Measurements from ENCODE around the gene TGFBR2. TPM values are rescaled to one million over a fixed set of nuclear protein-coding genes. Genes with fewer than 3 reads are reported as not detected.

The TGFBR2 gene
- total RNA-seq, 2 donors from 2014 or later, result 37.3 to 38.6 TPM

DNA sequence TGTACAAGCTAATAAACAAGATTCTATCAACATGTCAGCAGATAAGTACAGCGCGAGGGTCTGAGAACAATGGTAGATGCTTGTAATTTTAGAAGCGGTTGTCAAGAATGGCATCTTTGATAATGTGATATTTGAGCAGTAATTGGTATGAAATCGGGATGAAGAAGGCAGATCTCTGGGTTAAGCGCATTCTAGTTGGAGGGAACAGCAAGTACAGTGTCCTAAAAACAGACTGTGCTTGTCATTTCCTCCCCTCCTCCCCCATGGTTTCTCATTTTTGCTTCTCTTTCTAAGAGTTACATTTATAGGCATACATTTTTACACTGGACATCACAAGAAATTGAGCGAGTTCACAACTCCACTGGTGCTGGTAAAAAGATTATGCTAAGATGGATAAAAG lies 23.3 kb downstream of the TGFBR2 start:
- H3K36me3 Mint-ChIP-seq, result peaks cover 5% of the 10 kb centered on the region

DNA sequence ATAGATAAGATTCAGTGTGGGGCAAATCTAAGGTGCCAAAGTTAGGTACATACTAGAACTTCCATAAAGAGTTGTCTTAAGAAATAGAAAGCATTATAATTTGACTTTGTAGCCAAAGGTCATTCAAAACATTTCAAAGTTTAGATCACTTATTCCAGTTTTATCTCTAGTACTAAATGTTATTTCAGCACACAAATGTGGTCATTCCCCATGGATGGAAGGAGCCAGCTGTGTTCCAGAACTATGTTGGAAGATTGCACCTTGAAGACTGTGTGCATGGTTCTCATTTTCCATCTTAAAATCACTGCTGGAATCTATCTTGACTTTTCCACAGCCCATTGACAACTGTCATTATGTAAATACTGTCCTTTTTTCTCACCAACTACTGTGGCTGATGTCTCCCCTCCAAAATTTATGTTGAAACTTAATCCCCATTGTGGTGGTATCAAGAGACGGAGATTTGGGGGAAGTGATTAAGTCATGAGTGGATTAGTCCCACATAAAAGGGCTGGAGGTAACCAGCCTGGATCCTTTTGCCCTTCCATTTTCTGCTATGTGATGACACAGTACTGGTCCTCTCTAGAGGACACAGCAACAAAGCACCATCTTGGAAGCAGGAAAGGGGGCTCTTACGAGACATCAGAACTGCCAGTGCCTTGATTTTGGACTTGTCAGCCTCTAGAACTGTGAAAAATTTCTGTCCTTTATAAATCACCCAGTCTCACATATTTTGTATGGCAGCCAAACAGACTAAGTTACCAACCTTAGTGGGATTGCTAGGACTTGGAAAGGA lies 24.0 kb downstream of the TGFBR2 start:
- peaks cover 11% of the 10 kb centered on the region for H3K36me3 Mint-ChIP-seq

More for the DNA sequence above, 23.3 kb downstream of the TGFBR2 start:
- Mint-ChIP-seq H3K4me3 (peak overlapping the region; percentile 85), H3K4me1 (ENCODE audit: low read depth in 2 of 2) (peaks cover 60 to 73% of the 10 kb centered on the region in 2 donors), H3K9me3 (no peaks in the 10 kb centered on the region), H3K27ac (peak overlapping the region; percentile 80 to 99), H3K27me3 (no peaks in the 10 kb centered on the region)
- no peak for ATAC-seq
- no peak for DNase-seq (ENCODE audit: low spot score)

DNA sequence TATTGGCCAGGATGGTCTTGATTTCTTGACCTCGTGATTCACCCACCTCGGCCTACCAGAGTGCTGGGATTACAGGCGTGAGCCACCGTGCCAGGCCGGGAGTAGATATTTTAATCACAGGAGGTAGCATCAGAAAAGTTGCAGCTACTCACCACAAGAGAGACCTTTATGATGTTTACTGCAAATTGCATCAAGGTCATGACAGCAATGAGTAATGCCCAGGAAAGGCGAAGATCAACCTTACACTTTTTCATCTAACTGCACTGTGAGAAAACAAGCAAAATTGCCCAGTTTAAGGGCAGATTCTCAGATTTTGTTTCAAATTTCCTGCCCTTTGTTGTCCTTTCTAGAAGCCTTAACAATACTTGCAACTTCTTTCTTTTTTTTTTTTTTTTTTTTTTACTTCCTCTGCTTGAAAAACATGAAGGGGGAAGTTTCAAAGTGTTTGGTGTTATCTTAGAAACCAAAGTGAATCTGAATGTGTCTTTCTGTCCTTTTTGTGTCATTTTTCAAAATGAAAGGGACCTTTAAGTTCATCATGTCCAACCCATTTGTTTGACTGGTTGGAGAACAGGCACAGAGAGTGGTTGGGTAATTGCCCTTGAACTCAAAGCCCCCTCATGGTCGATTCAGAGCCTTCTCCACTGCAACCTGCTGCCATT lies 25.0 kb downstream of the TGFBR2 start:
- ATAC-seq (peak; percentile 89 to 93), DNase-seq (ENCODE audit: low spot score) (peak; percentile 79)
- peak overlapping the region; percentile 85 for H3K4me3 Mint-ChIP-seq
- H3K4me1 Mint-ChIP-seq (ENCODE audit: low read depth in 2 of 2), result peaks cover 65 to 80% of the 10 kb centered on the region in 2 donors
- H3K9me3 Mint-ChIP-seq, result no peaks in the 10 kb centered on the region
- no peaks in the 10 kb centered on the region for H3K27me3 Mint-ChIP-seq
- H3K36me3 Mint-ChIP-seq, result peaks cover 16% of the 10 kb centered on the region
- H3K27ac Mint-ChIP-seq, result peak overlapping the region; percentile 80 to 99

More for the DNA sequence above, 24.0 kb downstream of the TGFBR2 start:
- Mint-ChIP-seq H3K4me1 (ENCODE audit: low read depth in 2 of 2) (peaks cover 66 to 80% of the 10 kb centered on the region in 2 donors), H3K27me3 (no peaks in the 10 kb centered on the region), H3K9me3 (no peaks in the 10 kb centered on the region), H3K27ac (peak overlapping the region; percentile 80 to 99), H3K4me3 (peak overlapping the region; percentile 85)
- no peak for ATAC-seq
- no peak for DNase-seq (ENCODE audit: low spot score)

DNA sequence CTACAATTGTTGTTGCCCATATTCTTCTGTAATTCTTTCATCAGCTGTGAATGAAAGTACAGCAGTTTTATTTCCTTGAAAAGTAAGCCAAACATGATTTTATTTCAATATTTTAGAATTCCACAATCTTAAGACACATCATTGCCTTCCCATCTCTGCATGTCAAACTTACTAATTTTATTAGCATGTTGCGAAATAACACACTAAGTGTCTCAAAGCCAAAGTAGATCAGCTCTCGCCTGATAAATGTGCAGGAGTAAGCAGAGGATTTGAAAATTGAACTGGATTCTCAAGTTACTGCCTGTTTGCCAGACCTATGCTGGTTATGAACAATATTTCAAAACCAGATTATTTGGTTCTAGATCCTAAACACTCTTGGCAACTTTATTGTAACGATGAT lies 25.7 kb downstream of the TGFBR2 start:
- Mint-ChIP-seq H3K4me1 (ENCODE audit: low read depth in 2 of 2) (peaks cover 67 to 80% of the 10 kb centered on the region in 2 donors), H3K4me3 (peak overlapping the region; percentile 85), H3K27ac (peak overlapping the region; percentile 80 to 99), H3K36me3 (peaks cover 20% of the 10 kb centered on the region), H3K27me3 (no peaks in the 10 kb centered on the region), H3K9me3 (no peaks in the 10 kb centered on the region)
- DNase-seq (ENCODE audit: low spot score) (no peak), ATAC-seq (no peak)

DNA sequence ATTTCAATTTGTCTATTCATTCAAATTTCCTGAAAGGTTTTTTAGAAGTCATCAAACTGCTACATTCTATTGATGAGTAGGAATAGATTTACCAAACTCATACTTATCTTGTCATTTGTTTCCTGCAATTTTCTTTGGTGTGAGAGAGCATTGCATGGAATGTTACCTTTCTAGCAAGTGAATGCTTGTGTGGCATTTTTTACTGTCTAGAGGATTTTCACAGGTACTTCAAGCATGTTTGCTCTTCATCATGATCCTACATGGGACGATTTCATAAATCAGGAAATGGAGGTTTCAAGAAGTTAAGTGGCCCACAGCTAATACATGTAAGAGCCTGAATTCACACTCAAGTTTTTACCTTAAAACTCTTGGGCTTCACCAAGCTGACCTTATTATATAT lies 26.1 kb downstream of the TGFBR2 start:
- Mint-ChIP-seq H3K27ac (peak overlapping the region; percentile 80 to 99), H3K27me3 (no peaks in the 10 kb centered on the region), H3K9me3 (no peaks in the 10 kb centered on the region), H3K4me3 (peak overlapping the region; percentile 85), H3K4me1 (ENCODE audit: low read depth in 2 of 2) (peaks cover 70 to 81% of the 10 kb centered on the region in 2 donors), H3K36me3 (peaks cover 22% of the 10 kb centered on the region)
- no peak for DNase-seq (ENCODE audit: low spot score)
- no peak for ATAC-seq

DNA sequence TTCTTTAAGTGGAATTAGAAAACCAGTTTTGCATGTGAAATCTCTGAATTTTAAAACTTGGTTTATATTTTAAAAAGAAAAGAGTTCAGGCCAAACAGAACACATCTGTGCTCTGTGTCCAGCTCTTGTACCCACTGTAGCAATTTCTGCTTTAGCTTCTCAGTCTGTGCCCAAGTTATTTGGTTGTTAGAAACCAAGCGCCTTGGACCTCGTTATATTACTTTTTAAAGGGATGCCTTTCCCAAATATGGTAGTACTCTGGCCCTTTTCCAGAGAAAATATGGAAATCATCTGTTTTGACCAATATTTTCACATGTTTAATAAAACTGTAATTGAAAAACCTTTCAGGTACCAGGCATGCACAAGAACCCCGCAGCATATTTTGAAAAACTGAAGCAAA lies 27.3 kb downstream of the TGFBR2 start:
- Mint-ChIP-seq H3K4me1 (ENCODE audit: low read depth in 2 of 2) (peaks cover 77 to 86% of the 10 kb centered on the region in 2 donors), H3K36me3 (peaks cover 27% of the 10 kb centered on the region)

DNA sequence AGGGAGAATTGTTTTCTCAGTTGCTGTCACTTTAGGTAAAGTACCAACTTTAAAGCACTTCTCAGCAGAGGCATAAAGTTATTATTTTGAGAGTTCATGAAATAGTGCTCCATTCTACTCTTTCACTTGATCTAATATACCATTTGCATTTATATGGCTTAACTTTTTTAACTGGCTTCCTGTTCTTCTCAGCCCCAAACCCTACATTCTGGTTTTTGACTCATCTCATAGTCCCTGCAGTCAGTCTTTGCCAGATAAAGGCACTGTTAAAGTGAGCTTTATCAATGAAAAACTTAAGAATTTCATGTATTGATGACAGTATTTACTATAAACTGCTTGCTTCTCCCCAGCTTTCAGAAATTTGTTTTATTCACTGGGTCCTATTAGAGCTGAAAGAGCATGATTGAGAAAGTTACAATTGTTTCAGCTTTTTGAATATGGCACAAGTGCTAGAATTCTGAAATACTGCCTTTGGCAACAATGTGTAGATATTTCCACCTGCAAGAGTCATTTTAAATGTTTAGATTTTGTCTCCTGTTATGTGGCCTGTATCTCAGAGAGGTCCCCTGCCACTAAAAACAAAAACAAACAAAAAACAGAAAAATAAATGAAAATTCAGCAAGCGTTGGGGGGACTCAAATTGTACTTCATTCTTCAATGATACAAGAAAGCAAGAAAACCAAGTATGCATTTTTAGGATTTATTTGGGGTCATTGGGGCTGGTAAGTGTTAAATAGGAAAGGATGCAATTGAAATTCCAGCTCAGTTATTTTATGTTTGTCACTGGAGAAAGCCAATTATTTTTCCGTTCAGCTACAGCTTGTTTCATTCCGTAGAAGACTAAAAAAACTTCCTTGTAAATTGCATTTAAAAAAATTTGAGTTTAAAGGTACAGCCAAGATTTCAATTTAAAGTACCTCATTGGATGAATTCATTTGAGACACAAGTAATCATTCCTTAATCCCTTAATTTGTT lies 28.6 kb downstream of the TGFBR2 start:
- no peaks in the 10 kb centered on the region for H3K27me3 Mint-ChIP-seq
- H3K9me3 Mint-ChIP-seq, result no peaks in the 10 kb centered on the region
- peaks cover 24% of the 10 kb centered on the region for H3K36me3 Mint-ChIP-seq
- DNase-seq (ENCODE audit: low spot score) (no peak), ATAC-seq (peak in 1 of 2 donors; percentile 34)
- peak overlapping the region; percentile 80 to 99 for H3K27ac Mint-ChIP-seq
- peak overlapping the region; percentile 80 for H3K4me3 Mint-ChIP-seq
- H3K4me1 Mint-ChIP-seq (ENCODE audit: low read depth in 2 of 2), result peaks cover 75 to 86% of the 10 kb centered on the region in 2 donors

More for the DNA sequence above, 27.3 kb downstream of the TGFBR2 start:
- DNase-seq (ENCODE audit: low spot score) (no peak), ATAC-seq (no peak)
- peak overlapping the region; percentile 80 to 99 for H3K27ac Mint-ChIP-seq
- H3K27me3 Mint-ChIP-seq, result no peaks in the 10 kb centered on the region
- H3K9me3 Mint-ChIP-seq, result no peaks in the 10 kb centered on the region
- peak overlapping the region; percentile 85 for H3K4me3 Mint-ChIP-seq

DNA sequence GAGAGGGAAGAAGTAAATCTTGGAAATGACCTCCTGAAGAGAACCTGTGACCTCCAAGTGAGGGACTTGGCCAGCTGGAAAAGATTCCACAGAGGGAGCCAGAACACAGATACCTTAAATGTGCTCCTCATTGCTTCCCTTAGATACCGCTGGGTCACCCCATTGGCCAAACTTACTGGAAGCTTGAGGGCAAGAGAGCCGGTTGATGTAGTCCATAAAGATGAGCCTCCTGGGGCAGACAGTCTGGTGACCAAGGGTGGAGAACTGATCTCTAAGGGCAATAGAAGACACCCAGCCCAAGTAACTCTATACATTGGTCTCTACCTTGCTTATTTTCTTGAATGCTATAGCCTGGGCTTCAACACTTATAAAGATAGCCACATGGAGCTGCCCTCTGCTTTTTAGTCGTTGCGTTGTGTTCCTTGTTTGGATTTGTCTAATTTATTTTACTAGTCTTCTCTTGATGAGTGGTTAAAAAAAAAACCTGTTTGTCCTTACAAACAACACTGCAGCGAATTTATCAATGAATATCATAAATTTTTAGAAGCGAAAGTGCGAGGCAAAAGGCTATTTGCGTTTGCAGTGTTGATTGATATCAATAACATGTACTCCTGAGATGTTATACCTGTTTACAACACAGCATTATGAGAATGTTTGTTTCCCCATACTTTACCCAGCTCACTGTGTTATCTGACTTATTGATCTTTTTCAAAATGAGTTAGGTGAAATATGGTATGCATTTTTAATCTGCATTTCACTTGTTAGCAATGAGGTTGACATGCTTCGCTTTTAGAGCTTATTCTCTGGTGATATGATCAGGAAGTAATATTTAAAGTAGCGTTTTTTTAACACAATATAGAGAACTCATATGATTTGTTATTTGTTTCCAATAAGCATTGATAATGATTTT lies 31.2 kb downstream of the TGFBR2 start:
- ATAC-seq, result no peak
- H3K36me3 Mint-ChIP-seq, result peaks cover 24% of the 10 kb centered on the region
- peaks cover 3% of the 10 kb centered on the region for H3K9me3 Mint-ChIP-seq
- H3K4me3 Mint-ChIP-seq, result peak overlapping the region; percentile 29
- H3K27me3 Mint-ChIP-seq, result no peaks in the 10 kb centered on the region
- H3K27ac Mint-ChIP-seq, result peak overlapping the region; percentile 80 to 99
- peaks cover 73 to 86% of the 10 kb centered on the region in 2 donors for H3K4me1 Mint-ChIP-seq (ENCODE audit: low read depth in 2 of 2)
- no peak for DNase-seq (ENCODE audit: low spot score)

DNA sequence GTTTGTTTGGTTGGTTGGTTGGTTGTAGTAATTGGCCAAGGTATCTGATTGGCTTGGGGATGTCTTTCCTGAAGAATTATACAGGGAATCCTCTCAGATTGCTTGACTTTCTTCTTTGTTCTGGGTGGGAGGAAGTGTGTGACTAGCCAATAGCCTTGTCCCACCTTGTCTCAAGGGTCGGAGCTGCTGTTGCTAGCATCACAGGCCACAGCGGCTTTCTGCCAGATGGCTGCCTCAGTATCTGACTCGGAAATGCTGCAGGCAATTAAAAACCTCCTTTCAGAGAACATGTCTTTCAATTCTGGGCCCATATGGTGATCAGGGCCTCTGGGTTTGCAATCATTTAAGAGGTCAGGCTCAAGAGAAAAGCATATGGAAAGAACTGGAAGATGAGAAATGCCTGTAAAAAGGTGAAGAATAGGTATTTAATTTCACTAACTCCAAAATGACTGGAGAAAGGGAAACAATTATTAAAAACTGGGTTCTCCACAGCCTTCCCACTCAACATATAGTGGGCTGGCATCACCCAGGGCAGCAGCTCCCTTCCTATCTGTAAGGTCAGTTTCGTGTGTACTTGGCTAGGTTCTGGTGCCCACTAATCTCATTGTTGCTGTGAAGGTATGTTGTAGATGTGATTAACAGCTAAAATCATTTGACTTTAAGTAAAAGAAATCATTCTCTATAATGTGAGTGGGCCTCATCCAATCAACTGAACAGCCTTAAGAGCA lies 32.4 kb downstream of the TGFBR2 start:
- Mint-ChIP-seq H3K4me3 (peak overlapping the region; percentile 57), H3K27ac (peak overlapping the region; percentile 80 to 99), H3K27me3 (no peaks in the 10 kb centered on the region), H3K4me1 (ENCODE audit: low read depth in 2 of 2) (peaks cover 73 to 85% of the 10 kb centered on the region in 2 donors), H3K9me3 (peaks cover 3% of the 10 kb centered on the region), H3K36me3 (peaks cover 24% of the 10 kb centered on the region)
- no peak for DNase-seq (ENCODE audit: low spot score)
- no peak for ATAC-seq

DNA sequence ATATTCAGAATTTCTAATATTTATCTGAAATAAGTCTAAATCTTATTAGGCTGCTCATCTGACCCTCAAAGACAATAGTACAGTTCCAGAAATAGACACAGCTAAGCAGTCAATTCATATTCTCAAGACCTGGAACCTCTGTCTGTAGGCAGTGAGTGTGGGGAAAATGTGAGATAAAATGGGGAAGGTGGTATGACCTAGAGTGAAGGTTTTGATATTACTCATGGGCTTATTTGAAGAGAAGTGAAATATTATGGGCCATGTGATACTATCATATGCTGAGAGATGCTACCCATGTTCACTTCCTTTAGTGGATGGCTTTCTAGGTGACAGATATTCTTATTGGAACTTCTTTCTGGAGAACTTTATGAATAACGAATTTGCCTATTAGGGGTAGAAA lies 33.5 kb downstream of the TGFBR2 start:
- H3K4me3 Mint-ChIP-seq, result peak overlapping the region; percentile 57
- ATAC-seq (peak; percentile 77 to 80), DNase-seq (ENCODE audit: low spot score) (no peak)
- H3K27me3 Mint-ChIP-seq, result no peaks in the 10 kb centered on the region
- H3K36me3 Mint-ChIP-seq, result peaks cover 21% of the 10 kb centered on the region
- peak overlapping the region; percentile 80 to 99 for H3K27ac Mint-ChIP-seq
- H3K9me3 Mint-ChIP-seq, result peaks cover 3% of the 10 kb centered on the region
- H3K4me1 Mint-ChIP-seq (ENCODE audit: low read depth in 2 of 2), result peaks cover 78 to 89% of the 10 kb centered on the region in 2 donors

DNA sequence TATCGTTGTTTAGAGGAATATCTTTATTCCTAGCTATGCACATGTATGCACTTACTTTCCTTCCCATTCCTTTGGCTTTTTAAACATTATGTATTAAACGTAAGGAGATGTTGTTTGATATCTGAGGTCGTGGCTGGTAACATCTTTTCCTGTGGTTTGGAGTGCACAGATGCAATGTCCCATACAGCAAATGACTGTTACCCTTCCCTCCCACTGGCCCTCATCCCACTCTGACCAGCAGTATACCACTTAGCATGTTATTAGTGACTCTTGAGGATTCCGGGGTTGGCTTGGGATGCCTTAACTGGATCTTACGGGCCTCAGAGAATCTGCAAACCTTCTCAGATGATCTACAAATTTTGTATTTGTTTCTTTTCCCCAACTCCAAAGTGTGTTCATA lies 34.5 kb downstream of the TGFBR2 start:
- Mint-ChIP-seq H3K36me3 (peaks cover 17% of the 10 kb centered on the region), H3K4me1 (ENCODE audit: low read depth in 2 of 2) (peaks cover 79 to 89% of the 10 kb centered on the region in 2 donors), H3K4me3 (peak overlapping the region; percentile 56), H3K27ac (peak overlapping the region; percentile 80 to 99), H3K27me3 (no peaks in the 10 kb centered on the region), H3K9me3 (peaks cover 3% of the 10 kb centered on the region)
- no peak for DNase-seq (ENCODE audit: low spot score)
- no peak for ATAC-seq

Data from natural killer cell treated with Interleukin-12 subunit alpha and Interleukin-12 subunit beta and Interleukin-15 and Interleukin-18, amount 100 ng/mL, for 72 hours (primary cell).